OCI-LY7 (cell line): ENCODE results near the gene R3HDM4. TPM values are rescaled to one million over a fixed set of nuclear protein-coding genes. Genes with fewer than 3 reads are reported as not detected.
A peak's percentile ranks its signal among the peaks of the same experiment; 100 is the strongest.

Source experiments
- BruUV-seq: library from RNA; stranded (reverse); fragments of 400-500 nt; replicated peaks from 2 replicates; lab custom pipeline; 2021; lab: Mats Ljungman, UMichigan
- CTCF ChIA-PET: fragments of 300-600 bp; sonication (Branson Sonifier 250); formaldehyde crosslinking; loops from one replicate; lab custom pipeline; 2022; ENCODE audit warnings: antibody characterized with exemption; ENCODE audit not compliant: unreplicated experiment; lab: Charles Lee
- POLR2A ChIA-PET: fragments of 300-600 bp; sonication (Branson Sonifier 250); formaldehyde crosslinking; loops from one replicate; lab custom pipeline; 2022; ENCODE audit warnings: antibody characterized with exemption; lab: Charles Lee
- DNase-seq: peaks from one replicate; pipeline ENCODE4 v3.0.0-alpha.2; 2015; ENCODE audit warnings: low spot score
- H2AFZ ChIP-seq: fragments of 200-600 bp; sonication (generic), shearing (Covaris generic); 2 replicates; pipeline ENCODE4 v1.6.1; 2014; ENCODE audit warnings: mild to moderate bottlenecking, antibody characterized with exemption, low read length, moderate library complexity
- H3K27ac ChIP-seq: fragments of 200-600 bp; sonication (generic); 2 replicates; pipeline ENCODE4 v1.5.1; 2014; ENCODE audit warnings: mixed run types, low read depth, mild to moderate bottlenecking, moderate library complexity, low read length, inconsistent platforms; ENCODE audit not compliant: poor library complexity, severe bottlenecking
- H3K36me3 ChIP-seq: fragments of 200-600 bp; sonication (generic); 2 replicates; pipeline ENCODE4 v1.6.1; 2014; ENCODE audit warnings: mild to moderate bottlenecking, antibody characterized with exemption, low read length, moderate library complexity, mixed read lengths; ENCODE audit not compliant: insufficient read depth
- H3K4me1 ChIP-seq: fragments of 200-600 bp; sonication (generic); 2 replicates; pipeline ENCODE4 v1.5.1; 2014; ENCODE audit warnings: mild to moderate bottlenecking, low read length; ENCODE audit not compliant: insufficient read depth, poor library complexity, severe bottlenecking
- H3K4me2 ChIP-seq: fragments of 200-600 bp; sonication (generic); 2 replicates; pipeline ENCODE4 v1.6.1; 2014; ENCODE audit warnings: mild to moderate bottlenecking, low read length
- H3K4me3 ChIP-seq: fragments of 200-600 bp; sonication (generic); 2 replicates; pipeline ENCODE4 v1.5.1; 2014; ENCODE audit warnings: mild to moderate bottlenecking, low read depth, low read length; ENCODE audit not compliant: poor library complexity, severe bottlenecking
- H3K79me2 ChIP-seq: fragments of 200-600 bp; sonication (generic); 2 replicates; pipeline ENCODE4 v1.6.1; 2016; ENCODE audit warnings: low read depth, mild to moderate bottlenecking, low read length, moderate library complexity, mixed read lengths; ENCODE audit not compliant: insufficient read depth
- H3K9me2 ChIP-seq: fragments of 200-600 bp; sonication (generic); 2 replicates; pipeline ENCODE4 v1.6.1; 2016; ENCODE audit warnings: mild to moderate bottlenecking, low read length, mixed read lengths; ENCODE audit not compliant: insufficient read depth
- H3K9me3 ChIP-seq: fragments of 200-600 bp; sonication (generic); 2 replicates; pipeline ENCODE4 v1.6.1; 2014; ENCODE audit warnings: mild to moderate bottlenecking, mixed run types, low read length, mixed read lengths
- H4K20me1 ChIP-seq: fragments of 200-600 bp; sonication (generic); 2 replicates; pipeline ENCODE4 v1.6.1; 2014; ENCODE audit warnings: mild to moderate bottlenecking, antibody characterized with exemption, low read length, moderate library complexity, mixed read lengths; ENCODE audit not compliant: insufficient read depth
- EZH2phosphoT487 ChIP-seq: fragments of 200-600 bp; sonication (generic); IDR thresholded peaks from 2 replicates; pipeline ENCODE4 v1.6.1; 2018; ENCODE audit warnings: low read depth, borderline replicate concordance, mild to moderate bottlenecking, mixed run types, antibody characterized with exemption, low read length, moderate library complexity, mixed read lengths
- intact Hi-C: fragments of 100-400 bp; cut with micrococcal nuclease; formaldehyde crosslinking; loops from one replicate; pipeline ENCODE4 v1.10.0; 2022; ENCODE audit not compliant: unreplicated experiment
- total RNA-seq, 2 experiments: library from RNA; depleted of rRNA in 1 of 2; stranded (reverse); fragments of >200 nt in 1 of 2; shearing (Covaris generic) in 1 of 2; gene quantifications; 2 replicates each; pipeline ENCODE4 v1.2.3, GENCODE V29; 2014 to 2022
- TF ChIP-seq, protein P1 (sequence below): fragments of 200-600 bp; sonication (generic); conservative IDR thresholded peaks from 2 replicates; pipeline ENCODE4 v1.5.1; 2014; ENCODE audit warnings: mild to moderate bottlenecking, antibody characterized with exemption, low read length, moderate library complexity, mixed read lengths

The R3HDM4 gene
- total RNA-seq, 2 experiments from 2014 or later = 43.5 to 64.9 TPM

DNA sequence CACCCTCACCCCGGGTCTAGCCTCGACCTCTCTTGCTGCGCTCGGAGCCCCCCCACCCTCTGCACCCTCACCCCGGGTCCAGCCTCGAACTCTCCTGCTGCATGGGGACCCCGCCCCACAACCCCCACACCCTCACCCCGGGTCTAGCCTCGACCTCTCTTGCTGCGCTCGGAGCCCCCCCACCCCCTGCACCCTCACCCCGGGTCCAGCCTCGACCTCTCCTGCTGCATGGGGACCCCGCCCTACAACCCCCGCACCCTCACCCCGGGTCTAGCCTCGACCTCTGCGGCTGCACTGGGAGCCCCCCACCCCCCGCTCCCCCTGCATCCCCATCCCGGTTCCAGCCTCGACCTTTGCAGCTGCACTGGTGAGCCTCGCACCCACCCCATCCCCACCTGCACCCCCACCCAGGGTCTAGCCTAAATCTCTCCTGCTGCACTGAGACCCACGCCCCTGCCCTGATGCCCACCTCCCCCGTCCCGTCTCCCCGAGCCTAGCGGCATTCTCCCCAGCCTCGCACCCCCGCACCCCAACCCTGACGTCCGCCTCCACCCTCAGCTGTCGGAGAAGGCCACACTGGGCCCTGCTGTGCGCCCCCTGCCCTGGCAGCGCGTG is 51.8 kb downstream of the R3HDM4 start:
- Histone ChIP-seq H3K9me2 (no peaks in the 10 kb centered on the region), H4K20me1 (no peaks in the 10 kb centered on the region), H3K79me2 (no peaks in the 10 kb centered on the region), H3K4me3 (no peak overlapping the region), H2AFZ (no peak overlapping the region), H3K9me3 (no peaks in the 10 kb centered on the region), H3K4me1 (peaks cover 31% of the 10 kb centered on the region), H3K4me2 (peak overlapping the region; percentile 50; the same call in 1 of the 2 replicates), H3K27ac (no peak overlapping the region), H3K36me3 (no peaks in the 10 kb centered on the region)
- TF ChIP-seq, protein P1, sequence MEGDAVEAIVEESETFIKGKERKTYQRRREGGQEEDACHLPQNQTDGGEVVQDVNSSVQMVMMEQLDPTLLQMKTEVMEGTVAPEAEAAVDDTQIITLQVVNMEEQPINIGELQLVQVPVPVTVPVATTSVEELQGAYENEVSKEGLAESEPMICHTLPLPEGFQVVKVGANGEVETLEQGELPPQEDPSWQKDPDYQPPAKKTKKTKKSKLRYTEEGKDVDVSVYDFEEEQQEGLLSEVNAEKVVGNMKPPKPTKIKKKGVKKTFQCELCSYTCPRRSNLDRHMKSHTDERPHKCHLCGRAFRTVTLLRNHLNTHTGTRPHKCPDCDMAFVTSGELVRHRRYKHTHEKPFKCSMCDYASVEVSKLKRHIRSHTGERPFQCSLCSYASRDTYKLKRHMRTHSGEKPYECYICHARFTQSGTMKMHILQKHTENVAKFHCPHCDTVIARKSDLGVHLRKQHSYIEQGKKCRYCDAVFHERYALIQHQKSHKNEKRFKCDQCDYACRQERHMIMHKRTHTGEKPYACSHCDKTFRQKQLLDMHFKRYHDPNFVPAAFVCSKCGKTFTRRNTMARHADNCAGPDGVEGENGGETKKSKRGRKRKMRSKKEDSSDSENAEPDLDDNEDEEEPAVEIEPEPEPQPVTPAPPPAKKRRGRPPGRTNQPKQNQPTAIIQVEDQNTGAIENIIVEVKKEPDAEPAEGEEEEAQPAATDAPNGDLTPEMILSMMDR = no peak
- TF ChIP-seq EZH2phosphoT487 = no peak
- POLR2A ChIA-PET = no interaction called here
- no peak for DNase-seq
- no TSS peak for BruUV-seq
- CTCF ChIA-PET = no interaction called here
- intact Hi-C loops = no loop called here

DNA sequence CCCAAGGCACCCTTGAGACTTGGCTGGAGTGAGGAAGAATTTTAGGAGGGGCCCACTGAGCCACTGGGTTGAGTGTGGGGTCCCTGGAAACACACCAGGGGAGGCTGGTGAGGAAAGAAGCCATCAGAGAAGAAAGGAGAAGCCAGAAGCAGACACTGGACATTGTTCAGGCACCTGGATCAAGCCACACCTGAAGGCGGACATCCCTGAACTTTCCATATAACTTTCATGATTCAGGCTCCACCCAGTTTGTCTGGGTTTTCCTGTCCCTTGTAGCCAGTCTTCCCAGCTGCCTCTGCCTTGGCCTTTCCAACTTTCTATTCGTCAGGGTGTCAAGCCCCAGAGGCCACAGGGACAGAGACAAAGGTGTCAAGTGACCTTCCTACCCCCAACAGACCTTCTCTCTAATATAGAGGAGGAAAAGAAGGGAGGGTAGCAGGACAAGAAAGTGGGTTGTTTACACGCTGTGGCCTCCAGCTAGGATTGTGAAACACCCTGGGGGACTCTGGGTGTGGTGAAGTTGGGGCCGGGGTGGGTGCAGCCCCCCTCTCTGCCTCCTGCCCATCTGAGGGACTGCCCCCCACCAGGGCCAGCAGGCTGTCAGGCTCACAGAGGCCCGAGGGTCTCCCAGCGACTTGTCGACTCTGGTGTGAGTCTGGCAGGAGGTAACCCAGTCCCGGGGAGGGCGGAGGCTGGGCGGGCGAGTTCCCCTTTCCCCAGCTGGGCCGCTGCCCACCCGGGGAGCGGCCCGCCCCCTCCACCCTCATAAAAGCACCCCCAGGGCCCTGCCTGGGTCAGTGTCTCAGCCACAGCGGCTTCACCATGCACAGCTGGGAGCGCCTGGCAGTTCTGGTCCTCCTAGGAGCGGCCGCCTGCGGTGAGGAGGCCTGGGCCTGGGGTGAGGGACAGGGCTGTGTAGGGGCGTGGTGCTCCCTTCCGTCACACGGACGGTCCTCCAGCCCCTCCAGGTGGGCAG is 53.9 kb downstream of the R3HDM4 start, which contains the start of gene CFD:
Gene CFD (plus strand): TSS at position 797 of the 976 bp plus-strand sequence. CDS start 26 bp downstream, at position 823.
- ChIA-PET CTCF (no interaction called here), POLR2A (no interaction called here)
- intact Hi-C loops = no loop called here
- Histone ChIP-seq H3K4me1 (peaks cover 19% of the 10 kb centered on the region), H2AFZ (no peak within 1 kb of the TSS), H3K79me2 (no peaks in the 10 kb centered on the region), H3K36me3 (no peaks in the 10 kb centered on the region), H3K4me2 (peak within 1 kb of the TSS; percentile 50; the same call in 1 of the 2 replicates), H3K4me3 (peak within 1 kb of the TSS; percentile 44), H3K9me2 (no peaks in the 10 kb centered on the region), H4K20me1 (no peaks in the 10 kb centered on the region), H3K9me3 (no peaks in the 10 kb centered on the region), H3K27ac (no peak within 1 kb of the TSS)
- no peak for DNase-seq
- TF ChIP-seq, protein P1 = no peak
- no TSS peak for BruUV-seq
